GM18519 (cell line): ENCODE data around the gene CD3E.

Experiments used
- ATAC-seq: cut with Tn5 transposase; IDR thresholded peaks from one replicate; pipeline ENCODE4 v1.9.1; 2021; ENCODE audit warnings: mild to moderate bottlenecking, moderate library complexity; ENCODE audit not compliant: unreplicated experiment, low FRiP score

The CD3E gene

DNA sequence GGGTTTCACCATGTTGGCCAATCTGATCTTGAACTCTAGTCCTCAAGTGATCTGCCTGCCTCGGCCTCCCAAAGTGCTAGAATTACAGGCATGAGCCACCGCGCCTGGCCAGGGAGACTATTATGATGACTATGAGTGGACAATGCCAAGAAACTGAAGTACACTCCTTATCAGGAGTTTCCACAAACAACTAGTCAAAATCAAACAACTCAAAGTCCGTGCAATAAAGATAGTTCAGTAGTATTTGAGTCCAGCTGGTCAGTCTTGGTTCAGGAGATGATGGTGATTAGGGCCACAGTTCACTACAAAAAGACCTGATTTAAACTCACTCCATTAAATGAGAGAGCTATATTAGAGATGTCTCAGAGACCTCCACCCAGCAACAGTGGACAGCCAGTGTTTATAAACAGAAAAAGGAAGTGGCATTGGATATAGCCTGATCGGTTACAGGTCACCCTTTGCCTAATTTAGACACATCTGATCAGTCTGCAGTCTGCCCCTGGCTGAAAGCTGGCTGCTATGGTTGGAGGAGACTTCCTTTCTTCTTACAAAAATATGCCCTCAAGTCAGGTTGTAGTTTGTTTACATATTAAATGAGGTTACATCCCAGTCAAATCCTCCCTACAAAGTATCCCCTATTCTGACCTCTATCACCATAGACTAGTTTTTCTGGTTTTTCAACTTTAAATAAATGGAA lies 17.0 kb downstream of the CD3E start:
- ATAC-seq: no peak

DNA sequence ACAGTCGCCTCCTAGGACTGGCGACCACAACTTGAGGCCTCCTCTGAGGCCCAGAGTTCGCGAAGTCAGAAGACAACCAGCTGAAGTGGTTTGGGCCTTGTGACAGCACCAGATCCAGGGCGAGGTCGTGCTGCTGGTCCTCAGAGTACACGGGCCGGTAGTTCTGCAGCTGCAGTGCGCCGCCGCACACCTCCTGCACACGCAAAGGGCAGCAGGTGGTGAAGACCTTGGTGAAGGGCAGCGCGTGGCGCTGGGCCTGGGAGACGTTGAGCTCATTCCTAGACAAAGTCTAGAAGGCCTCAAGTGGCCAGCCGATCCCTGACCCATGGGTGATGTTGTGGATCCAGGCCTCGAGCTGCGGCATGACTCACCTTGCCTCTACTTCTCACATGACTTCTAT lies 18.2 kb downstream of the CD3E start:
- no peak for ATAC-seq

DNA sequence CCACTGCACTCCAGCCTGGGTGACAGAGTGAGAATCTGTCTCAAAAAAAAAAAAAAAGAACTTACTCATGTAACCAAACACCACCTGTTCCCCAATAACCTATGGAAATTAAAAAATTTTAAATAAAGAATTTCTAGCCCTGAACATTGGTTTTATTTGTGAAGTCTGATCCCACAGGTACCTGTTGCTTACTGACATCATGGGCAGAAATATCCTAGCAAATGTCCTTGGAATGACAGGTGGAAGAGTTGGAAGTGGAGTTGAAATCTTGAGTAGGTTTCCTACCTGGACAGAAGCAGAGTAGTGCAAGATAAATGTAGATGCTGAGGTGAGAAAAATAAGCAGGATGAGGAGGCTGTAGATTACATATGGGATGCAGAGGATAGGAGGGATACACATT lies 20.8 kb downstream of the CD3E start:
- ATAC-seq: no peak

DNA sequence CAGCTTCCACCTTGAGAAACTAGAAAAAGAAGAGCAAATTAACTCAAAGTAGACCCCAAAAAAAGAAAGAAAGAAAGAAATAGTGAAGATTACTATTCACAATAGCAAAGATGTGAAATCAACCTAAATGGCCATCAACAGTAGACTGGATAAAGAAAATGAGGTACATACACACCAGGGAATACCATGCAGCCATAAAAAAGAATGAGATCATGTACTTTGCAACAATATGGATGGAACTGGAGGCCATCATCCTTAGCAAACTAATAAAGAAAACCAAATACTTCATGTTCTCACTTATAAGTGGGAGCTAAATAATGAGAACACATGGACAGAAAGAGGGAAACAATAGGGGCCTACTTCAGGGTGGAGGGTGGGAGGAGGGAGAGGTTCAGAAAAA lies 24.2 kb downstream of the CD3E start:
- ATAC-seq: no peak

DNA sequence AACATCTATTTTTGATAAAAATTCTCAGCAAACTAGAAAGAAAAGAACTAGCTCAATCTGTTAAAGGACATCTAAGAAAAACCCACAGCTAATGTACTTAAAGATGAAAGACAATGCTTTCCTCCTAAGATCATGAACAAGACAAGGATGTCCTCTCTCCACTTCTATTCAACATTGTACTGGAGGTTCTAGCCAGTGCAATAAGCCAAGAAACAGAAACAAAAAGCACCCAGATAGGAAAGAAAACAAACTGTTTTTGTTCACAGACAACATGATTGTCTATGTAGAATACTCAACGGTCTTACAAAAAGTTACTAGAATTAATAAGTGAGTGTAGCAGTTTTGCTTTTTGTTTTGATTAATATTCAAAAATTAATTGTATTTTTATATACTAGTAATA lies 30.2 kb downstream of the CD3E start:
- ATAC-seq: no peak

DNA sequence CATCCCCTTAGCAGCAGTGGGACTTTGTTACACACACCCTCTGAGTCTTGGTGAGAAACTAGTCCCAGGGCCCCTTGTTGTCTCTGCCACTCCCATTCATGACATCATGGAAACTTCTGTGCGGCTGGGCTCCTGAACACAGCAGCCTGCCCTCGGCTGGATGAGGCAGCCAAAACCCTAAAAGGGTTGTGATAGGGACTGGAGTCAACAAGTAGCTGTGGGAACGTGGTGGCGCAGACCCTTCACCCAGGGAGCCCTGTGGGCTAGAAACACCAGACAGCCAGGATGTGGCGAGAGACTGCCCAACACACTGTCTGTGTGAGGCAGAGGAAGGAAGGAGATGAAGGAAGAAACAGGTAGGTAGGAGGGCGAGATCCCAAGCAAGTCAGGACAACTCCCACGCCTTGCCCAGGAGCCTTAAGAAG lies 34.1 kb downstream of the CD3E start:
- no peak for ATAC-seq

DNA sequence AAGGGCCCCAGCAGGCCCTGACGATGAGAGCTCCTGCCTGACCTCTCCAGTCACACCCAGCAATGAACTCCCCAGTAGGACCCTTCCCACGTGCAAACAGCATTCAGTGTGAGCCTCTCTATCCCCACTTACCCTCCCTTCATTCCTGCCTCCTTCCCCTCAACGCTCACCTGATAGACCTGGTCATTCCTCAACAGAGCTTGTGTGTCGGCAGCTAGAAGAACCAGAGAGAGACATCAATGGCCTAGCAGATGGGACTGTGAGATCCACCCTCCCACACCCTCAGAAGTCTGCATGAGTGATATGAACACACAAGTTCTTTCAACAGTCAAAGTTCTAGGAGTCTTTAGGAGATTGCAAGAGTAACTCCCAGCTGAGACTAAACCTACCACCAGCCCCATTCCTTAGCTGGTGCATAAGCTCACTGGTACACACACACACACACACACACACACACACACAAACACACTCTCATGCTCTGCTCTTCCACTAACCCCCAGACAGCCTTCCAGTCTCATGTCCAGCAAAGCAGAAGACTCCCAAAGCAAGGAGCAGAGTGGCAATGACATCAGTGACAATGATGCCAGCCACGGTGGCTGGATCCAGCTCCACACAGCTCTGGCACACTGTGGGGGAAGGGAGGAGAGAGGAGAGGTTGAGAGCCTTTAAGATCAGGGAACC lies 34.9 kb downstream of the CD3E start:
- no peak for ATAC-seq

DNA sequence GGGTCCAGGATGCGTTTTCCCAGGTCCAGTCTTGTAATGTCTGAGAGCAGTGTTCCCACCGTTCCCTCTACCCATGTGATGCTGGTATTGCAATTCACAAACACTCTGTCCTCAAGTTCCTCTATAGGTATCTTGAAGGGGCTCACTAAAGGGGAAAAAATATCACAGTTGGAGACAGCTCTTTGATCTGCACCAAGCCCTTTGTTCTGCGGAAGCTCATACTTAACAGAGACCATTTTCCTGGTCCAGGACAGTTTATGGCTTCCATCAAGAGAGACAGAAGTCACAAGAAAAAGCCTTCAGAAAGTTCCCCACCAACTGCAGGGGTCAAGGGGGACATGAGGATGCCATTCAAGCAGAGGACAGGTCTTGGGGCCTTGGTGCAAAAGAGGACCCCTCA lies 35.9 kb downstream of the CD3E start:
- no peak for ATAC-seq

DNA sequence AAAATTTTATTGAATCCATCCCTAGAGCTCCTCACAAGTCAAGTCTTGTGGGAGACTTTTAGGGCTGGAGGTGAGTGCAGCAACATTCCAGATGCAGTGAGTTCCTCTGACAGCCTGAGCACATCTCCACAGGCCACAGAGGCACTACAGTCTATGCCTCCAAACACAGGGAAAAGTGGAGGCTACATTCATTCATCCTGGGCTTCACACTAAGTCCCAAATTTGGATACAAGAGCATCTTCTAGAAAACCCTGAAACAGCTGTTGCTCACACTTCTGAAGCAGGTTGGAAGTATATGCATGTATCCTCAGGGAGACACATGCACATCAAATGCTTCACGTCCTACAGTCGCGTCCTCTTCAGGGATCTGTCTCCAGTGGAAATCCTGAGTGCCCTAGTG lies 36.7 kb downstream of the CD3E start:
- ATAC-seq: no peak

DNA sequence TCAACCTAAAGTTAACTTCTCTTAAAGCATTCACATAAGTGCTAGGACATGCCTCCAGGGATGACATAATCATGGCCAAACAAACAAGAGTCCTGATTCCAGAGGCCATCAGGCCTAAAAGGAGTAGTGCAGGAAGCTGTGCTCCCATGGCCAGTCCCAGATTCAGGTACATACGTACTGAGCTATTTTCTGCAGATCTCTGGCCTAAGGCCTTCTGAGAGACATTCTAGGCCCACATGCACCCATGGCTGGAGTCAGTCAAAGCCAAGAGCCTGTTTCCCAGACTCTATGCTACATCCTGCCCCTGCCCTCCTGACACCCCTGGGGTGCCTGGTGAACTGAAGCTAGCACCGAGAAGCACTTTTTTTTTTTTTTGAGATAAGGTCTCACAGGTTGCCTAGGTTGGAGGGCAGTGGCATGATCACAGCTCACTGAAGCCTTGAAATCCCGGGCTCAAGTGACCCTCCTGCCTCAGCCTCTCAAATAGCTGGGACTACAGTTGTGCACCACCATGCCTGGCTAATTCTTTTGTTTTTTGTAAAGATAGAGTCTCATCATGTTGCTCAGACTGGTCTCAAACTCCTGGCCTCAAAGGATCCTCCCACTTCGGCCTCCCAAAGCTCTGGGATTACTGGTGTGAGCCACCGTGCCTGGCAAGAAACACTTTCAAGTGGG lies 37.4 kb downstream of the CD3E start:
- ATAC-seq: no peak

DNA sequence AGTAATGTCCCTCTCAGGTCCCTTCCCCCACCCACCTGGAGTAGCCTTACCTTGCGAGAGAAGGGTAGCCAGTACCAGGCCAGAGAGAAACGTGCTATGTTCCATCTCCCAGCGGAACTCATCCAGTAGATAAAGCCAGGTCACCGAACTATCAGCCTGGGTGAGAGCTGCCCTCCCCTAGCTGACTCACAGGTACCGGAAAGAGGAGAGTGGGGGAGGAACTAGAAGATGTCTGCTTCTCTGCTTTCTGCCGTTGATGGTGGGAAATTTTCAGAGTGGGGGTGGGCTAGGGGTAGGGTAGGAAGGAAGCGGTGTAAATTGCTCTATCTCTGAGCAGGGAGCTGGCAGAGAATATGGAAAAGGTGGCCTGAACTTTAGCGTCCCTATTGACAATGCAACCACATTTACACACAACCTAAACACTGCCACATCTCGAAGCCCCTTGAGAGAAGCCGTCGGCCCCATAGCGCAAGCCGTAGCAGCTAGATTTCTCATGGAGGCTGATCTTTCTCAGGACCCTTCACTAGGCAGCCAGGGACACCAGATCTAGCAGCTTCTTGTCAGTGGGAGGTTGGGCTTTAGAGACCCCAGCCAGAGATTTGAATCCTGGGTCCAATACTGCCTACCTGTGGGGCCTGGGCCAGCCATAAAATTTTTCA lies 38.1 kb downstream of the CD3E start, which contains the start of gene CD3D:
Gene CD3D (minus strand): TSS at position 203 of the 659 bp plus-strand sequence. CDS start 98 bp downstream, at position 105.
- ATAC-seq: no peak

DNA sequence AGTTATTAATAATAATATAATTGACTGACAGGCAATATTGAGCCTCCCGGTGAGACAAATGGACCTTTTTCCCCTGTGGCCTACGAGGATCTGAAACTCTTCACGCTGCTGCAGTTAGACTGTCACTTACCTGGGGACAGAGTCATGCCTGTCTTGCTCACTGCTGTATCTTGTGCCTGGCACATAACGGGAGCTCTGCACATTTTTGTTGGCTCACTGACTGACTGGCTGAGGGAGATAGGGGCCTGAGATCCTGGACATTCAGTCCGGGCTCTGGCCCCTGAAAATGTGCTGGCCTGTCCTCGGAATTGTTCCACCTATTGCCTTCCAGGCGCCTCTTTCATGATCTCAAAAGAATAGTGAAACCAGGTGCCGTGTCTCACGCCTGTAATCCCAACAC lies 38.7 kb downstream of the CD3E start:
- no peak for ATAC-seq

DNA sequence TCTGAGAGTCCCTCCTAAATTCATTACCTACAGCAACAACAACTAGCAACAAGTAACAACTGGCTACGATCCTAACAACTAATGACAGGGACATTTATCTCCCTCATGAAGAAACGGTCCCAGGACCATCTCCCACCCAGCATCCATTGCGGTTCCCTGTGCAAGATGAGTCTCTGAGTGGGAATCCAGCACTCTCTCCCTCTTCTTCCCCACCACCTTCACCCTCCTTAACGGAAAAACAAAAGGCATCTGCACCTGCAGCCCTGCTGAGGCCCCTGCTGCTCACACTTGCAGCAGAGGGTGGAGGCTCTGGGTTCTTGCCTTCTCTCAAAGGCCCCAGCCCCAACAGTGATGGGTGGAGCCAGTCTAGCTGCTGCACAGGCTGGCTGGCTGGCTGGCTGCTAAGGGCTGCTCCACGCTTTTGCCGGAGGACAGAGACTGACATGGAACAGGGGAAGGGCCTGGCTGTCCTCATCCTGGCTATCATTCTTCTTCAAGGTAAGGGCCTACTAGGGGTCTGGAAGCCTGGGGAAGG lies 39.5 kb downstream of the CD3E start, which contains the start of gene CD3G:
Gene CD3G (plus strand): TSS at position 364 of the 535 bp plus-strand sequence. CDS start 80 bp downstream, at position 444.
- no peak for ATAC-seq

DNA sequence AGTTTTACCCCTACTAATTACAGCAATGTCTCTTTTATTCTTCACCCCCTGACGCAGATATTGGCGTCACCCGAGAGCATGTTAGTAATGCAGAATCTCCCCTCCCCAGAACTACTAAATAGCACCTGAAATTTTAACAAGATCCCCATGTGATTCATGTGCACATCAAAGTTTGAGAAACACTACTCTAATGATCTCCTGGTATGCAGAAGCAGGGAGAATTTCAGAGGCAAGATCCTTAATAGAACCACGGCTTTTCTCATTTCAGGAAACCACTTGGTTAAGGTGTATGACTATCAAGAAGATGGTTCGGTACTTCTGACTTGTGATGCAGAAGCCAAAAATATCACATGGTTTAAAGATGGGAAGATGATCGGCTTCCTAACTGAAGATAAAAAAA lies 44.9 kb downstream of the CD3E start:
- no peak for ATAC-seq

DNA sequence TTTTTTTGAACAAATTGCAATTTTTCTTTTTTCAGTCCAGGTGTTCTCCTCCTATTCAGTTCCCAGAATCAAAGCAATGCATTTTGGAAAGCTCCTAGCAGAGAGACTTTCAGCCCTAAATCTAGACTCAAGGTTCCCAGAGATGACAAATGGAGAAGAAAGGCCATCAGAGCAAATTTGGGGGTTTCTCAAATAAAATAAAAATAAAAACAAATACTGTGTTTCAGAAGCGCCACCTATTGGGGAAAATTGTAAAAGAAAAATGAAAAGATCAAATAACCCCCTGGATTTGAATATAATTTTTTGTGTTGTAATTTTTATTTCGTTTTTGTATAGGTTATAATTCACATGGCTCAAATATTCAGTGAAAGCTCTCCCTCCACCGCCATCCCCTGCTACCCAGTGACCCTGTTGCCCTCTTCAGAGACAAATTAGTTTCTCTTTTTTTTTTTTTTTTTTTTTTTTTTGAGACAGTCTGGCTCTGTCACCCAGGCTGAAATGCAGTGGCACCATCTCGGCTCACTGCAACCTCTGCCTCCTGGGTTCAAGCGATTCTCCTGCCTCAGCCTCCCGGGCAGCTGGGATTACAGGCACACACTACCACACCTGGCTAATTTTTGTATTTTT lies 48.7 kb downstream of the CD3E start:
- ATAC-seq: no peak

DNA sequence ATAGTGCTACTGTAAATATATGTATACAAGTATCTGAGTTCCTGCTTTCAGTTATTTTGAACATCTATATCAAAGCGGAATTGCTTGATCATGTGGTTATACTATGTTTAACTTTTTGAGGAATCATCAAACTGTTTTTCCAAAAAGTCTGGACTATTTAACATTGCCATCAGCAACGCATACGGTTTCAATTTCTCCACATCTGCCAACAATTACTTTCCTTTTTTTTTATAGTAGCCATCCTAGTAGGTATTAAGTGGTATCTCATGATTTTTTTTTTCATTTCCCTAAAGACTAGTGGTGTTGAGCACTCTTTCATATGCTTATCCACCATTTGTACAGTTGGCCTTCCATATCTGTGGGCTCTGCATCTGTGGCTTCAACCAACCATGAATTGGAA lies 53.5 kb downstream of the CD3E start:
- ATAC-seq: no peak

DNA sequence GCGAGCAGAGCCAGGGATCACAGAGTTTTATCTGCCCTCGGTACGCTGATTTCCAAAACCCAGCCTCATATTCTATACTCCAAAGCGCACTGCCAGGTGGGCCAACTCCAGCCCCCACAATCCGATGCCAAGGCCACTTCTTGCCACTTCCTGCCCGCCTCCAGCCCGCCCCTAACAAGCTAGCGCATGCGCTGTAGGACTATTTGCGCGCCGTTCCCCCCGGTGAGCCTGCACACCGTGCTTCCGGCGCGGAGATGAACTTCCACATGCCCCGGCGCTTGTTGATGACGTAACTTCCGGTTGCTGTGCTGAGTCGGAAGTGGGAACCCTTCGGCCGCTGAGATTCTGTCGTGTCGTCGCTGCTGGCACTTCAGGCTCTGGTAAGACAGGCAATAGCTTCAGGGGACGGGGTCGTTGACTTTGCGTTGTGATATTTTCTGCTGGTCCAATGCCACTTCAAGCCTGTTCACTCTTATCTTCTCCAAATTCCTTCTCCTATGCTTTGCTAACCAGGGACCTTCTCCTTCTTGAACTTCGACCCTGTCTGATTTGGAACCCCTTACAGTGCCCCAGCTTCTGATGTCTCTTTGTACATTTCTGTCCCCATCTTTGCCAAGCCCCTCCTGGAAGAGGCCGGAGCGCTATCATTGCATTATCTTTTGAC lies 54.9 kb downstream of the CD3E start, which contains the start of gene UBE4A:
Gene UBE4A (plus strand): TSS at position 306 of the 664 bp plus-strand sequence. CDS start 5,481 bp downstream, outside the sequence.
- ATAC-seq: peak; percentile 55

DNA sequence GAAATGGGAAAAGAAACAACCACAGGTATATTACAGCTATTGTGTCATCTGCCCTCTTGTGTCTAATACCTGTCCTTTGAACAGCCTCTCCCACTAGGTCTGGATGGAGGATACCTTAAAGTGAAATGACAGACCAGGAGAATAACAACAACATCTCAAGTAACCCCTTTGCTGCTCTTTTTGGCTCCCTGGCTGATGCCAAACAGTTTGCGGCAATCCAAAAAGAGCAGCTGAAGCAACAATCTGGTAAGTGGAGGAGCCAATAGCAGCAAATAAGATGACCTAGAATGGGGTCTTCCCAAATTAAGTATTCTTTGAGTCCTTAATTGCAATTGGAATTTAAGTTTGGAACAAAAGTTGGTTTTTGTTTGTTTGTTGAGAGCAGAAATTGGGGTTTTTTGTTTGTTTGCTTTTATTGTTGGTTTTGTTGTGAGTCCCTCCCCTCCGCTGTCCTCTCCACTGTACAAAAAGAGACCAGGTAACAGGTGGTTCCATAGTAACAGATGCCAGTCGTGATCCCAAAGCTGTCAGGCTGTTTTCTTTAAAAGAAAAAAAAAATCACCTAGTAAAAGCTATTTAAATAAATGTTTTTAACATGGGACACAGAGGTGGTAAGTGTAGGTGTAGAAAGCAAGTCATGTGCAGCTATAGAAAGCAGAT lies 60.6 kb downstream of the CD3E start:
- ATAC-seq: no peak
